Measurements from ENCODE around the gene FCER1A.

FCER1A gene

GRCh38 chr1:159352436-159352835 is 50.3 kb downstream of the FCER1A start:
- DNase-seq (ENCODE audit: low read depth) = no peak
